NCI-H1048 (cell line): ENCODE measurements around the gene CCSAP.
"Not testable (repeated sequence)": the region's sequence is repeated elsewhere in the genome, so short reads cannot be mapped to it uniquely, and the experiment has no call there.

Experiments used
- DNase-seq: peaks from one replicate; lab custom pipeline; 2025; lab: John Stamatoyannopoulos, UW

Gene CCSAP

GRCh38 chr1:229325853-229326487, 16.9 kb downstream of the CCSAP start:
- DNase-seq = no peak

GRCh38 chr1:229325401-229325800, 17.4 kb downstream of the CCSAP start:
- no peak for DNase-seq

GRCh38 chr1:229323885-229324553, 18.8 kb downstream of the CCSAP start:
- DNase-seq = no peak

GRCh38 chr1:229323201-229323600, 19.6 kb downstream of the CCSAP start:
- no peak for DNase-seq

- no peak for DNase-seq
Observed at GRCh38 chr1:229319487-229319886, 23.4 kb downstream of the CCSAP start.

- no peak for DNase-seq
Observed at GRCh38 chr1:229318056-229318455, 24.8 kb downstream of the CCSAP start.

- DNase-seq = no peak
Observed at GRCh38 chr1:229316166-229316565, 26.7 kb downstream of the CCSAP start.

GRCh38 chr1:229310833-229311232, 32.0 kb downstream of the CCSAP start:
- DNase-seq = no peak

GRCh38 chr1:229309684-229310083, 33.2 kb downstream of the CCSAP start:
- no peak for DNase-seq

- no peak for DNase-seq
Observed at GRCh38 chr1:229309074-229309473, 33.8 kb downstream of the CCSAP start.

- DNase-seq = no peak
Observed at GRCh38 chr1:229305392-229305791, 37.5 kb downstream of the CCSAP start.

GRCh38 chr1:229303855-229304254, 39.0 kb downstream of the CCSAP start:
- DNase-seq = no peak

GRCh38 chr1:229302740-229303139, 40.1 kb downstream of the CCSAP start:
- no peak for DNase-seq

- no peak for DNase-seq
Observed at GRCh38 chr1:229300099-229300757, 42.6 kb downstream of the CCSAP start.

- DNase-seq = no peak
Observed at GRCh38 chr1:229298887-229299503, 43.9 kb downstream of the CCSAP start.

GRCh38 chr1:229298420-229298819, 44.4 kb downstream of the CCSAP start:
- no peak for DNase-seq

GRCh38 chr1:229297746-229298145, 45.1 kb downstream of the CCSAP start:
- DNase-seq = no peak

GRCh38 chr1:229296541-229296941, 46.3 kb downstream of the CCSAP start:
- DNase-seq = no peak

- DNase-seq = no peak
Observed at GRCh38 chr1:229295745-229296144, 47.1 kb downstream of the CCSAP start.

- DNase-seq = no peak
Observed at GRCh38 chr1:229293528-229294204, 49.2 kb downstream of the CCSAP start.

- not testable (repeated sequence) for DNase-seq
Observed at GRCh38 chr1:229291686-229292085, 51.2 kb downstream of the CCSAP start.

- no peak for DNase-seq
Observed at GRCh38 chr1:229288516-229288915, 54.3 kb downstream of the CCSAP start.
